A549 (cell line): ENCODE results near the gene SLC8A1.

Experiments
- EP300 ChIP-seq, 2 experiments: fragments of >200 bp; sonication (Bioruptor Twin); formaldehyde crosslinking; IDR thresholded peaks; 2 replicates in 1 of 2; 3 replicates in 1 of 2; pipeline ENCODE4 v1.6.1; 2016 to 2017
- KDM1A ChIP-seq: fragments of 200-600 bp; sonication (generic); IDR thresholded peaks from 2 replicates; pipeline ENCODE4 v1.6.1; 2016; ENCODE audit warnings: low read depth, mild to moderate bottlenecking
- MYC ChIP-seq: IDR thresholded peaks from 2 replicates; pipeline ENCODE4 v1.6.1; 2012; ENCODE audit warnings: mild to moderate bottlenecking, inconsistent platforms, low read length, improper control_type of control experiment, borderline replicate concordance
- NR3C1 ChIP-seq: fragments of >200 bp; sonication (Bioruptor Twin); formaldehyde crosslinking; IDR thresholded peaks from 3 replicates; pipeline ENCODE4 v1.6.1; 2017
- RFX5 ChIP-seq: fragments of 450-650 bp; IDR thresholded peaks from 2 replicates; pipeline ENCODE4 v1.7.1; 2014; ENCODE audit warnings: antibody characterized with exemption, mild to moderate bottlenecking, moderate library complexity
- ZNF302 ChIP-seq: fragments of 250-450 bp; sonication (Bioruptor Pico); IDR thresholded peaks from 2 replicates; pipeline ENCODE4 v1.9.0; 2021; ENCODE audit warnings: inconsistent platforms, mild to moderate bottlenecking, moderate library complexity
- TF ChIP-seq, protein P1 (sequence below): fragments of >200 bp; sonication (Bioruptor Twin); formaldehyde crosslinking; IDR thresholded peaks from 3 replicates; pipeline ENCODE4 v1.5.1; 2016
- TF ChIP-seq, protein P2 (sequence below): fragments of 450-650 bp; IDR thresholded peaks from 2 replicates; pipeline ENCODE4 v1.6.1; 2014; ENCODE audit warnings: antibody characterized with exemption

DNA sequence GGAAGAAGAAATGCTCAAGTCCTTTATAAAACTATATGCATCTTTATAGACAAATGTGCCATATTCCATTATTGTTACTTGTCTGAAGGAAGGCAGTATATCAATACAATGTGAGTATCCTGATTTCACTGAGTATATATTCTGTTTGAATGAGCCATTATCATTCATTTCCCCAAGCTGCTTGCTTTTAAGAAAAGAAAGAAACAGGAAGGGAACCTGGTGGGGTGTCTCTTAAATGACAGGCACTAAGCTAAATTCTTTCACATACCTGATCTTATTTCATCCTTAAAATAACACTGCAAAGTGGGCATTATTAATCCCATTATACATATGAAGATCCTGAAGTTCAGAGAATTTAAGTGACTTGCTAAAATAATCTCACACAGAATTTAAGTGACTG lies 307.9 kb downstream of the SLC8A1 start:
- TF ChIP-seq NR3C1: no peak
- TF ChIP-seq, protein P1, sequence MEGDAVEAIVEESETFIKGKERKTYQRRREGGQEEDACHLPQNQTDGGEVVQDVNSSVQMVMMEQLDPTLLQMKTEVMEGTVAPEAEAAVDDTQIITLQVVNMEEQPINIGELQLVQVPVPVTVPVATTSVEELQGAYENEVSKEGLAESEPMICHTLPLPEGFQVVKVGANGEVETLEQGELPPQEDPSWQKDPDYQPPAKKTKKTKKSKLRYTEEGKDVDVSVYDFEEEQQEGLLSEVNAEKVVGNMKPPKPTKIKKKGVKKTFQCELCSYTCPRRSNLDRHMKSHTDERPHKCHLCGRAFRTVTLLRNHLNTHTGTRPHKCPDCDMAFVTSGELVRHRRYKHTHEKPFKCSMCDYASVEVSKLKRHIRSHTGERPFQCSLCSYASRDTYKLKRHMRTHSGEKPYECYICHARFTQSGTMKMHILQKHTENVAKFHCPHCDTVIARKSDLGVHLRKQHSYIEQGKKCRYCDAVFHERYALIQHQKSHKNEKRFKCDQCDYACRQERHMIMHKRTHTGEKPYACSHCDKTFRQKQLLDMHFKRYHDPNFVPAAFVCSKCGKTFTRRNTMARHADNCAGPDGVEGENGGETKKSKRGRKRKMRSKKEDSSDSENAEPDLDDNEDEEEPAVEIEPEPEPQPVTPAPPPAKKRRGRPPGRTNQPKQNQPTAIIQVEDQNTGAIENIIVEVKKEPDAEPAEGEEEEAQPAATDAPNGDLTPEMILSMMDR: no peak
- TF ChIP-seq, protein P2, sequence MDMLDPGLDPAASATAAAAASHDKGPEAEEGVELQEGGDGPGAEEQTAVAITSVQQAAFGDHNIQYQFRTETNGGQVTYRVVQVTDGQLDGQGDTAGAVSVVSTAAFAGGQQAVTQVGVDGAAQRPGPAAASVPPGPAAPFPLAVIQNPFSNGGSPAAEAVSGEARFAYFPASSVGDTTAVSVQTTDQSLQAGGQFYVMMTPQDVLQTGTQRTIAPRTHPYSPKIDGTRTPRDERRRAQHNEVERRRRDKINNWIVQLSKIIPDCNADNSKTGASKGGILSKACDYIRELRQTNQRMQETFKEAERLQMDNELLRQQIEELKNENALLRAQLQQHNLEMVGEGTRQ: no peak
- no peak for TF ChIP-seq RFX5
- no peak for TF ChIP-seq EP300 (IDR thresholded peaks at IDR 0.05)
- no peak for TF ChIP-seq MYC
- no peak for TF ChIP-seq ZNF302
- TF ChIP-seq KDM1A: no peak
